ENCODE measurements around the gene HHEX.

- TF ChIP-seq CTCF (IDR thresholded peaks at IDR 0.05; ENCODE audit: low read depth, low read length) (no peak), MYC (IDR thresholded peaks at IDR 0.05; ENCODE audit: low read depth, low read length) (no peak), POLR2A (IDR thresholded peaks at IDR 0.05; ENCODE audit: extremely low read depth, insufficient read length) (no peak), MAX (IDR thresholded peaks at IDR 0.05; ENCODE audit: low read depth, low read length) (no peak)
These were observed 12.0 kb upstream of the HHEX start for GRCh38 chr10:92677708-92678107.

All from NB4 (cell line).